GM23338 (cell line): ENCODE results near the gene RGSL1. TPM values are rescaled to one million over a fixed set of nuclear protein-coding genes. Genes with fewer than 3 reads are reported as not detected.
A peak's percentile ranks its signal among the peaks of the same experiment; 100 is the strongest.

Experiments
- ATAC-seq: fragments of 200-7000 bp; cut with Tn5 transposase; 3 replicates; pipeline ENCODE4 v1.9.1; 2020
- DNase-seq: peaks from one replicate; pipeline ENCODE4 v3.0.0-alpha.2; 2015; ENCODE audit warnings: low spot score
- H2AFZ ChIP-seq: fragments of 200-600 bp; sonication (generic); 2 replicates; pipeline ENCODE4 v1.8.0; 2016; ENCODE audit warnings: antibody characterized with exemption, mild to moderate bottlenecking, moderate library complexity
- H3F3A ChIP-seq: fragments of 200-600 bp; sonication (generic); replicated peaks from 2 replicates; pipeline ENCODE4 v1.8.0; 2017; ENCODE audit warnings: antibody characterized with exemption, mixed run types, low read depth
- H3K27ac ChIP-seq: fragments of 200-600 bp; sonication (generic); 2 replicates; pipeline ENCODE4 v1.6.1; 2016; ENCODE audit warnings: low read depth
- H3K27me3 ChIP-seq: fragments of 200-600 bp; sonication (generic); 2 replicates; pipeline ENCODE4 v1.8.0; 2016; ENCODE audit warnings: mild to moderate bottlenecking, mixed run types, moderate library complexity; ENCODE audit not compliant: insufficient read depth
- H3K36me3 ChIP-seq: fragments of 200-600 bp; sonication (generic); 2 replicates; pipeline ENCODE4 v1.8.0; 2016; ENCODE audit warnings: mild to moderate bottlenecking; ENCODE audit not compliant: insufficient read depth
- H3K4me1 ChIP-seq: fragments of 200-600 bp; sonication (generic); 2 replicates; pipeline ENCODE4 v1.8.0; 2016; ENCODE audit warnings: mild to moderate bottlenecking, moderate library complexity; ENCODE audit not compliant: insufficient read depth
- H3K4me2 ChIP-seq: fragments of 200-600 bp; sonication (generic); 2 replicates; pipeline ENCODE4 v1.7.1; 2017; ENCODE audit warnings: mixed run types
- H3K4me3 ChIP-seq: fragments of 200-600 bp; sonication (generic); 2 replicates; pipeline ENCODE4 v1.6.1; 2016; ENCODE audit warnings: mixed run types
- H3K79me2 ChIP-seq: fragments of 200-600 bp; sonication (generic); replicated peaks from 2 replicates; pipeline ENCODE4 v1.8.0; 2017; ENCODE audit warnings: mild to moderate bottlenecking; ENCODE audit not compliant: insufficient read depth
- H3K9me2 ChIP-seq: fragments of 200-600 bp; sonication (generic); 2 replicates; pipeline ENCODE4 v1.8.0; 2017; ENCODE audit not compliant: insufficient read depth
- H4K20me1 ChIP-seq: fragments of 200-600 bp; sonication (generic); replicated peaks from 2 replicates; pipeline ENCODE4 v1.8.0; 2017; ENCODE audit warnings: mild to moderate bottlenecking; ENCODE audit not compliant: insufficient read depth
- H3K27ac Mint-ChIP-seq: 2 replicates; pipeline ENCODE4 v1.8.0; 2020; ENCODE audit warnings: inconsistent platforms, mild to moderate bottlenecking, moderate library complexity, mixed read lengths
- H3K27me3 Mint-ChIP-seq: 3 replicates; pipeline ENCODE4 v1.8.0; 2022; ENCODE audit warnings: low read depth, mild to moderate bottlenecking, moderate library complexity, mixed read lengths, inconsistent platforms; ENCODE audit not compliant: insufficient read depth, poor library complexity
- H3K36me3 Mint-ChIP-seq: 3 replicates; pipeline ENCODE4 v1.8.0; 2021; ENCODE audit warnings: low read depth, mild to moderate bottlenecking, inconsistent platforms, moderate library complexity, mixed read lengths
- H3K4me1 Mint-ChIP-seq: 3 replicates; pipeline ENCODE4 v1.8.0; 2020; ENCODE audit warnings: mild to moderate bottlenecking, inconsistent platforms, mixed read lengths
- H3K4me3 Mint-ChIP-seq: 3 replicates; pipeline ENCODE4 v1.8.0; 2021; ENCODE audit warnings: moderate library complexity, mild to moderate bottlenecking, inconsistent platforms, mixed read lengths
- H3K9me3 Mint-ChIP-seq: 3 replicates; pipeline ENCODE4 v1.8.0; 2020; ENCODE audit warnings: moderate library complexity, mild to moderate bottlenecking, inconsistent platforms, mixed read lengths
- CREB1 ChIP-seq: fragments of 250-450 bp; sonication (Bioruptor Pico); IDR thresholded peaks from 2 replicates; pipeline ENCODE4 v1.5.0; 2020; ENCODE audit warnings: low read depth, mild to moderate bottlenecking, moderate library complexity
- EZH2phosphoT487 ChIP-seq: fragments of 200-600 bp; sonication (generic); IDR thresholded peaks from one replicate; pipeline ENCODE4 v1.8.1; 2018; ENCODE audit warnings: antibody characterized with exemption; ENCODE audit not compliant: unreplicated experiment
- JUNB ChIP-seq: IDR thresholded peaks from one replicate; pipeline ENCODE4 v1.6.1; 2016; ENCODE audit warnings: antibody characterized with exemption; ENCODE audit not compliant: unreplicated experiment
- NANOG ChIP-seq: IDR thresholded peaks from 2 replicates; pipeline ENCODE4 v1.6.1; 2016; ENCODE audit warnings: antibody characterized with exemption, borderline replicate concordance
- POLR2AphosphoS5 ChIP-seq: IDR thresholded peaks from 2 replicates; pipeline ENCODE4 v1.6.1; 2016; ENCODE audit warnings: antibody characterized with exemption, low read depth
- STAT1 ChIP-seq: IDR thresholded peaks from one replicate; pipeline ENCODE4 v1.6.1; 2016; ENCODE audit warnings: antibody characterized with exemption; ENCODE audit not compliant: unreplicated experiment
- polyA plus RNA-seq: library from polyadenylated mRNA; unstranded; fragments of >200 nt; fragmentation: Nextera tagmentation; extraction: Ambion mirVana; gene quantifications from 2 replicates; pipeline ENCODE4 v1.2.1, GENCODE V29; 2016
- total RNA-seq: library from RNA; depleted of rRNA; stranded (reverse); fragments of >200 nt; shearing (Covaris generic); gene quantifications from 2 replicates; pipeline ENCODE4 v1.2.3, GENCODE V29; 2014
- TF ChIP-seq, protein P1 (sequence below), 2 experiments: fragments of 200-600 bp in 1 of 2; sonication (generic) in 1 of 2; conservative IDR thresholded peaks; 2 replicates each; pipeline versions ENCODE4 v1.5.1 to v1.6.1; 2016 to 2017; ENCODE audit warnings: antibody characterized with exemption in 2 of 2, low read depth in 2 of 2, mild to moderate bottlenecking in 2 of 2, moderate library complexity in 1 of 2
- TF ChIP-seq, protein P2 (sequence below): IDR thresholded peaks from one replicate; pipeline ENCODE4 v1.6.1; 2018; ENCODE audit warnings: antibody characterized with exemption; ENCODE audit not compliant: unreplicated experiment

Gene RGSL1
- total and polyA plus RNA-seq, 2 experiments from 2014 or later = not detected

GRCh38 chr1:182589520-182589919 is 139.6 kb downstream of the RGSL1 start (continued):
- TF ChIP-seq, protein P1, sequence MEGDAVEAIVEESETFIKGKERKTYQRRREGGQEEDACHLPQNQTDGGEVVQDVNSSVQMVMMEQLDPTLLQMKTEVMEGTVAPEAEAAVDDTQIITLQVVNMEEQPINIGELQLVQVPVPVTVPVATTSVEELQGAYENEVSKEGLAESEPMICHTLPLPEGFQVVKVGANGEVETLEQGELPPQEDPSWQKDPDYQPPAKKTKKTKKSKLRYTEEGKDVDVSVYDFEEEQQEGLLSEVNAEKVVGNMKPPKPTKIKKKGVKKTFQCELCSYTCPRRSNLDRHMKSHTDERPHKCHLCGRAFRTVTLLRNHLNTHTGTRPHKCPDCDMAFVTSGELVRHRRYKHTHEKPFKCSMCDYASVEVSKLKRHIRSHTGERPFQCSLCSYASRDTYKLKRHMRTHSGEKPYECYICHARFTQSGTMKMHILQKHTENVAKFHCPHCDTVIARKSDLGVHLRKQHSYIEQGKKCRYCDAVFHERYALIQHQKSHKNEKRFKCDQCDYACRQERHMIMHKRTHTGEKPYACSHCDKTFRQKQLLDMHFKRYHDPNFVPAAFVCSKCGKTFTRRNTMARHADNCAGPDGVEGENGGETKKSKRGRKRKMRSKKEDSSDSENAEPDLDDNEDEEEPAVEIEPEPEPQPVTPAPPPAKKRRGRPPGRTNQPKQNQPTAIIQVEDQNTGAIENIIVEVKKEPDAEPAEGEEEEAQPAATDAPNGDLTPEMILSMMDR (conservative IDR thresholded peaks at IDR 0.05; ENCODE audit: low read depth in 2 of 2) = no peak
- no peak for TF ChIP-seq JUNB
- TF ChIP-seq, protein P2, sequence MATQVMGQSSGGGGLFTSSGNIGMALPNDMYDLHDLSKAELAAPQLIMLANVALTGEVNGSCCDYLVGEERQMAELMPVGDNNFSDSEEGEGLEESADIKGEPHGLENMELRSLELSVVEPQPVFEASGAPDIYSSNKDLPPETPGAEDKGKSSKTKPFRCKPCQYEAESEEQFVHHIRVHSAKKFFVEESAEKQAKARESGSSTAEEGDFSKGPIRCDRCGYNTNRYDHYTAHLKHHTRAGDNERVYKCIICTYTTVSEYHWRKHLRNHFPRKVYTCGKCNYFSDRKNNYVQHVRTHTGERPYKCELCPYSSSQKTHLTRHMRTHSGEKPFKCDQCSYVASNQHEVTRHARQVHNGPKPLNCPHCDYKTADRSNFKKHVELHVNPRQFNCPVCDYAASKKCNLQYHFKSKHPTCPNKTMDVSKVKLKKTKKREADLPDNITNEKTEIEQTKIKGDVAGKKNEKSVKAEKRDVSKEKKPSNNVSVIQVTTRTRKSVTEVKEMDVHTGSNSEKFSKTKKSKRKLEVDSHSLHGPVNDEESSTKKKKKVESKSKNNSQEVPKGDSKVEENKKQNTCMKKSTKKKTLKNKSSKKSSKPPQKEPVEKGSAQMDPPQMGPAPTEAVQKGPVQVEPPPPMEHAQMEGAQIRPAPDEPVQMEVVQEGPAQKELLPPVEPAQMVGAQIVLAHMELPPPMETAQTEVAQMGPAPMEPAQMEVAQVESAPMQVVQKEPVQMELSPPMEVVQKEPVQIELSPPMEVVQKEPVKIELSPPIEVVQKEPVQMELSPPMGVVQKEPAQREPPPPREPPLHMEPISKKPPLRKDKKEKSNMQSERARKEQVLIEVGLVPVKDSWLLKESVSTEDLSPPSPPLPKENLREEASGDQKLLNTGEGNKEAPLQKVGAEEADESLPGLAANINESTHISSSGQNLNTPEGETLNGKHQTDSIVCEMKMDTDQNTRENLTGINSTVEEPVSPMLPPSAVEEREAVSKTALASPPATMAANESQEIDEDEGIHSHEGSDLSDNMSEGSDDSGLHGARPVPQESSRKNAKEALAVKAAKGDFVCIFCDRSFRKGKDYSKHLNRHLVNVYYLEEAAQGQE = no peak
- no peak for TF ChIP-seq EZH2phosphoT487

DNA sequence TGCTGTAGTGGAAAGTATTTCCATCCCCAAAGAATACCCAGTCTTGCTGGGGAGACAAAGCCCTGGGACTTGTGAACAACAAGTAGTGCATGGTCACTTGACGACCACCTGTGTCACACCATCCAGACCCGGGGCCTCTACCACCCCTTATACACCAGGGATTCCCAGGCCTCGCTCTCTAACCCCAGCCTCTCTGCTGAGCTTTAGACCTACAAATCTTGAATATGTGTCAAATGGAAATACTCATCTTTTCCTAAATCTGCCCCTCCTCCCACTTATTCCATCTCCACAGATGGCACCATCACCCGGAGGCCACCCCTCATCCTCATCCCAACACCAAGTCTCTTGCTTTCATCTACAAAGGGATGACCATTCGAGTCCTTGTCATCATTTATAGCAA is 140.0 kb downstream of the RGSL1 start:
- H4K20me1 ChIP-seq = no peaks in the 10 kb centered on the region
- Mint-ChIP-seq H3K27me3 (peaks cover 7% of the 10 kb centered on the region), H3K9me3 (no peaks in the 10 kb centered on the region), H3K4me1 (peaks cover 13% of the 10 kb centered on the region), H3K27ac (no peak overlapping the region), H3K4me3 (no peak overlapping the region; the same call in 2 of the 3 replicates), H3K36me3 (no peaks in the 10 kb centered on the region; the same call in 1 of the 3 replicates)
- H3K4me3 ChIP-seq = no peak overlapping the region
- H2AFZ ChIP-seq = peak overlapping the region; percentile 94
- H3K79me2 ChIP-seq = no peaks in the 10 kb centered on the region
- no peaks in the 10 kb centered on the region; the same call in 1 of the 2 replicates for H3K9me2 ChIP-seq
- H3K36me3 ChIP-seq = no peaks in the 10 kb centered on the region
- H3K4me1 ChIP-seq = peaks cover 13% of the 10 kb centered on the region
- no peaks in the 10 kb centered on the region for H3K27me3 ChIP-seq
- no peaks in the 10 kb centered on the region for H3F3A ChIP-seq
- no peak overlapping the region for H3K4me2 ChIP-seq
- no peak for DNase-seq
- no peak for ATAC-seq
- H3K27ac ChIP-seq = no peak overlapping the region
- TF ChIP-seq STAT1 (no peak), POLR2AphosphoS5 (no peak), EZH2phosphoT487 (no peak), CREB1 (CRISPR knock-in tag) (no peak), NANOG (no peak)
- TF ChIP-seq, protein P2 = no peak
- TF ChIP-seq, protein P1 (conservative IDR thresholded peaks at IDR 0.05; ENCODE audit: low read depth in 2 of 2) = no peak
